ENCODE data around the gene PRKD1.

Gene PRKD1

GRCh38 chr14:29576927-29577326 is 350.7 kb downstream of the PRKD1 start:
- Histone ChIP-seq H3K9ac (ENCODE audit: low read length) (no peak overlapping the region), H3K4me3 (ENCODE audit: low read depth, low read length, poor library complexity, severe bottlenecking) (no peak overlapping the region), H4K20me1 (ENCODE audit: insufficient read depth, low read length) (no peaks in the 10 kb centered on the region), H3K9me2 (ENCODE audit: low read depth, low read length) (no peaks in the 10 kb centered on the region), H2AFZ (ENCODE audit: low read length) (no peak overlapping the region), H3F3A (ENCODE audit: insufficient read depth, low read length) (no peaks in the 10 kb centered on the region), H3K4me2 (ENCODE audit: low read length) (no peak overlapping the region), H3K27ac (ENCODE audit: low read depth, low read length, poor library complexity, severe bottlenecking) (no peak overlapping the region), H3K4me1 (ENCODE audit: insufficient read depth, low read length, severe bottlenecking) (no peaks in the 10 kb centered on the region), H3K79me2 (ENCODE audit: insufficient read depth, low read length) (no peaks in the 10 kb centered on the region), H3K36me3 (ENCODE audit: insufficient read depth, low read length) (no peaks in the 10 kb centered on the region), H3K27me3 (ENCODE audit: insufficient read depth, low read length) (no peaks in the 10 kb centered on the region), H3K9me3 (ENCODE audit: low read length) (no peaks in the 10 kb centered on the region)
- TF ChIP-seq CTCF (IDR thresholded peaks at IDR 0.05; ENCODE audit: low read length) (no peak), EZH2 (IDR thresholded peaks at IDR 0.05; ENCODE audit: borderline replicate concordance, low read length) (no peak)

DNA sequence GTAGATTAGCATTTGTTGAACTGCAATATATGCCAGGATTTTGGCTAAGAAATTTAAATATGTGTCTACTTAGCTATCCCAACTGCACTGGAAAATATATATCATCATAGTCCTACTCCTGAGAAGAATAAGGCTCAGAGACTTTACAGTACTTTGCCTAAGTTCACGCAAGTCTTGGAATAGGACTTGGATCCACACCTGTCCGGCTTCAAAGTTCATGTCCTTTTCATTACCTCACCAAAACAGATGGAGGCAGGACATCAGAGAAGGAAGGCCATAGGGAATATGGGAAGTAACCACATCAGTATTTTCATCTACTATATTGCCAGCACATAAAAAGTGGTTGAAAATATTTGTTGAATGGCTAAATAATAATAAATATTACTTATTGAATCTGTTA is 358.5 kb downstream of the PRKD1 start:
- TF ChIP-seq CTCF (IDR thresholded peaks at IDR 0.05; ENCODE audit: low read length) (no peak), EZH2 (IDR thresholded peaks at IDR 0.05; ENCODE audit: borderline replicate concordance, low read length) (no peak)
- no peaks in the 10 kb centered on the region for H3F3A ChIP-seq (ENCODE audit: insufficient read depth, low read length)

GRCh38 chr14:29566194-29566593 is 361.5 kb downstream of the PRKD1 start:
- Histone ChIP-seq H3K36me3 (ENCODE audit: insufficient read depth, low read length) (no peaks in the 10 kb centered on the region), H3F3A (ENCODE audit: insufficient read depth, low read length) (no peaks in the 10 kb centered on the region), H3K9ac (ENCODE audit: low read length) (no peak overlapping the region), H3K27ac (ENCODE audit: low read depth, low read length, poor library complexity, severe bottlenecking) (no peak overlapping the region), H3K79me2 (ENCODE audit: insufficient read depth, low read length) (no peaks in the 10 kb centered on the region), H3K4me1 (ENCODE audit: insufficient read depth, low read length, severe bottlenecking) (no peaks in the 10 kb centered on the region), H3K9me2 (ENCODE audit: low read depth, low read length) (no peaks in the 10 kb centered on the region), H2AFZ (ENCODE audit: low read length) (no peak overlapping the region), H3K4me3 (ENCODE audit: low read depth, low read length, poor library complexity, severe bottlenecking) (no peak overlapping the region), H3K9me3 (ENCODE audit: low read length) (no peaks in the 10 kb centered on the region), H4K20me1 (ENCODE audit: insufficient read depth, low read length) (no peaks in the 10 kb centered on the region), H3K4me2 (ENCODE audit: low read length) (no peak overlapping the region), H3K27me3 (ENCODE audit: insufficient read depth, low read length) (no peaks in the 10 kb centered on the region)
- TF ChIP-seq EZH2 (IDR thresholded peaks at IDR 0.05; ENCODE audit: borderline replicate concordance, low read length) (no peak), CTCF (IDR thresholded peaks at IDR 0.05; ENCODE audit: low read length) (no peak)

More for the DNA sequence above, 358.5 kb downstream of the PRKD1 start:
- Histone ChIP-seq H4K20me1 (ENCODE audit: insufficient read depth, low read length) (no peaks in the 10 kb centered on the region), H3K36me3 (ENCODE audit: insufficient read depth, low read length) (no peaks in the 10 kb centered on the region), H2AFZ (ENCODE audit: low read length) (no peak overlapping the region), H3K9ac (ENCODE audit: low read length) (no peak overlapping the region), H3K4me2 (ENCODE audit: low read length) (no peak overlapping the region), H3K79me2 (ENCODE audit: insufficient read depth, low read length) (no peaks in the 10 kb centered on the region), H3K27ac (ENCODE audit: low read depth, low read length, poor library complexity, severe bottlenecking) (no peak overlapping the region), H3K9me3 (ENCODE audit: low read length) (no peaks in the 10 kb centered on the region), H3K27me3 (ENCODE audit: insufficient read depth, low read length) (no peaks in the 10 kb centered on the region), H3K4me1 (ENCODE audit: insufficient read depth, low read length, severe bottlenecking) (no peaks in the 10 kb centered on the region), H3K4me3 (ENCODE audit: low read depth, low read length, poor library complexity, severe bottlenecking) (no peak overlapping the region), H3K9me2 (ENCODE audit: low read depth, low read length) (no peaks in the 10 kb centered on the region)
